Measurements from ENCODE around the gene C6.

DNA sequence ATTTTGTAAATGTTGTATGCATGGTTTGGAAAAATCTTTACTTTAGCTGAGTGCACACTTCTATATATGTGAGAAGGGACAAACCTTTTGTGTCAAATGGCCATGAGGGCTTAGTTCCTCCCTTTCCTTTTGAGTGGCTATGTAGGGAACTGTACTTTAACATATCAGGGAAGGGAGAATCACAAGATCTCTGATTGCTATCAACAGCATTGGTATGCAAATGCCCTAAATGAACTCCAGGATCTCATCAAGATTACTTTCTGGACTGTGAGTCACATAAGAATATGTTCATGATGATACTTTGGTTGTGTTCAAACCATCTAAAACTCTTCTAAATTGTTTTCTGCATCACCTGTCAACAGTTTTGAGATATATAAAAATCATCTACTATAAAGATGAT is 111.0 kb downstream of the C6 start:
- TF ChIP-seq, protein P1, sequence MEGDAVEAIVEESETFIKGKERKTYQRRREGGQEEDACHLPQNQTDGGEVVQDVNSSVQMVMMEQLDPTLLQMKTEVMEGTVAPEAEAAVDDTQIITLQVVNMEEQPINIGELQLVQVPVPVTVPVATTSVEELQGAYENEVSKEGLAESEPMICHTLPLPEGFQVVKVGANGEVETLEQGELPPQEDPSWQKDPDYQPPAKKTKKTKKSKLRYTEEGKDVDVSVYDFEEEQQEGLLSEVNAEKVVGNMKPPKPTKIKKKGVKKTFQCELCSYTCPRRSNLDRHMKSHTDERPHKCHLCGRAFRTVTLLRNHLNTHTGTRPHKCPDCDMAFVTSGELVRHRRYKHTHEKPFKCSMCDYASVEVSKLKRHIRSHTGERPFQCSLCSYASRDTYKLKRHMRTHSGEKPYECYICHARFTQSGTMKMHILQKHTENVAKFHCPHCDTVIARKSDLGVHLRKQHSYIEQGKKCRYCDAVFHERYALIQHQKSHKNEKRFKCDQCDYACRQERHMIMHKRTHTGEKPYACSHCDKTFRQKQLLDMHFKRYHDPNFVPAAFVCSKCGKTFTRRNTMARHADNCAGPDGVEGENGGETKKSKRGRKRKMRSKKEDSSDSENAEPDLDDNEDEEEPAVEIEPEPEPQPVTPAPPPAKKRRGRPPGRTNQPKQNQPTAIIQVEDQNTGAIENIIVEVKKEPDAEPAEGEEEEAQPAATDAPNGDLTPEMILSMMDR (IDR thresholded peaks at IDR 0.05; ENCODE audit: low read depth, low read length, missing input control) = no peak
- TF ChIP-seq JUND (IDR thresholded peaks at IDR 0.05) (no peak), SP1 (IDR thresholded peaks at IDR 0.05) (no peak), TAF1 (conservative IDR thresholded peaks at IDR 0.05) (no peak), YY1 (IDR thresholded peaks at IDR 0.05) (no peak), GABPA (IDR thresholded peaks at IDR 0.05 in 1 of 2, conservative IDR thresholded peaks at IDR 0.05 in 1 of 2) (no peak), RAD21 (IDR thresholded peaks at IDR 0.05) (no peak), FOXA1 (IDR thresholded peaks at IDR 0.05) (no peak), HNF4G (IDR thresholded peaks at IDR 0.05) (no peak)
- TF ChIP-seq, protein P2, sequence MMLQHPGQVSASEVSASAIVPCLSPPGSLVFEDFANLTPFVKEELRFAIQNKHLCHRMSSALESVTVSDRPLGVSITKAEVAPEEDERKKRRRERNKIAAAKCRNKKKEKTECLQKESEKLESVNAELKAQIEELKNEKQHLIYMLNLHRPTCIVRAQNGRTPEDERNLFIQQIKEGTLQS (IDR thresholded peaks at IDR 0.05) = no peak
- TF ChIP-seq, protein P3, sequence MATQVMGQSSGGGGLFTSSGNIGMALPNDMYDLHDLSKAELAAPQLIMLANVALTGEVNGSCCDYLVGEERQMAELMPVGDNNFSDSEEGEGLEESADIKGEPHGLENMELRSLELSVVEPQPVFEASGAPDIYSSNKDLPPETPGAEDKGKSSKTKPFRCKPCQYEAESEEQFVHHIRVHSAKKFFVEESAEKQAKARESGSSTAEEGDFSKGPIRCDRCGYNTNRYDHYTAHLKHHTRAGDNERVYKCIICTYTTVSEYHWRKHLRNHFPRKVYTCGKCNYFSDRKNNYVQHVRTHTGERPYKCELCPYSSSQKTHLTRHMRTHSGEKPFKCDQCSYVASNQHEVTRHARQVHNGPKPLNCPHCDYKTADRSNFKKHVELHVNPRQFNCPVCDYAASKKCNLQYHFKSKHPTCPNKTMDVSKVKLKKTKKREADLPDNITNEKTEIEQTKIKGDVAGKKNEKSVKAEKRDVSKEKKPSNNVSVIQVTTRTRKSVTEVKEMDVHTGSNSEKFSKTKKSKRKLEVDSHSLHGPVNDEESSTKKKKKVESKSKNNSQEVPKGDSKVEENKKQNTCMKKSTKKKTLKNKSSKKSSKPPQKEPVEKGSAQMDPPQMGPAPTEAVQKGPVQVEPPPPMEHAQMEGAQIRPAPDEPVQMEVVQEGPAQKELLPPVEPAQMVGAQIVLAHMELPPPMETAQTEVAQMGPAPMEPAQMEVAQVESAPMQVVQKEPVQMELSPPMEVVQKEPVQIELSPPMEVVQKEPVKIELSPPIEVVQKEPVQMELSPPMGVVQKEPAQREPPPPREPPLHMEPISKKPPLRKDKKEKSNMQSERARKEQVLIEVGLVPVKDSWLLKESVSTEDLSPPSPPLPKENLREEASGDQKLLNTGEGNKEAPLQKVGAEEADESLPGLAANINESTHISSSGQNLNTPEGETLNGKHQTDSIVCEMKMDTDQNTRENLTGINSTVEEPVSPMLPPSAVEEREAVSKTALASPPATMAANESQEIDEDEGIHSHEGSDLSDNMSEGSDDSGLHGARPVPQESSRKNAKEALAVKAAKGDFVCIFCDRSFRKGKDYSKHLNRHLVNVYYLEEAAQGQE (IDR thresholded peaks at IDR 0.05) = no peak
- TF ChIP-seq, protein P4, sequence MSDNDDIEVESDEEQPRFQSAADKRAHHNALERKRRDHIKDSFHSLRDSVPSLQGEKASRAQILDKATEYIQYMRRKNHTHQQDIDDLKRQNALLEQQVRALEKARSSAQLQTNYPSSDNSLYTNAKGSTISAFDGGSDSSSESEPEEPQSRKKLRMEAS (IDR thresholded peaks at IDR 0.05) = no peak
